DLD1 (cell line): ENCODE measurements around the gene KATNA1.
"Not testable (repeated sequence)": the region's sequence is repeated elsewhere in the genome, so short reads cannot be mapped to it uniquely, and the experiment has no call there.

ENCODE experiments used
- in situ Hi-C: cut with HindIII; loops from 2 replicates; pipeline ENCODE4 v1.10.0; 2017; ENCODE audit warnings: low sequenced_read_pairs

Gene KATNA1

GRCh38 chr6:149648148-149649145, at the start of gene KATNA1:
Gene KATNA1, minus strand, starts transcription at chr6:149648714. Its CDS starts 10,167 bp downstream, at chr6:149638547.
- in situ Hi-C loops, result no loop called here

- in situ Hi-C loops, result no loop called here
These were observed 49.7 kb upstream of the KATNA1 start for GRCh38 chr6:149698175-149698574.

GRCh38 chr6:149696901-149697300, 48.4 kb upstream of the KATNA1 start:
- in situ Hi-C loops, result no loop called here

GRCh38 chr6:149694921-149695320, 46.4 kb upstream of the KATNA1 start:
- in situ Hi-C loops, result no loop called here

- in situ Hi-C loops, result no loop called here
These were observed 42.7 kb upstream of the KATNA1 start for GRCh38 chr6:149691201-149691600.

- in situ Hi-C loops, result no loop called here
These were observed 37.7 kb upstream of the KATNA1 start for GRCh38 chr6:149686230-149686629.

GRCh38 chr6:149683256-149683859, 34.8 kb upstream of the KATNA1 start:
- in situ Hi-C loops, result no loop called here

GRCh38 chr6:149681845-149682244, 33.3 kb upstream of the KATNA1 start:
- in situ Hi-C loops, result not testable (repeated sequence)

GRCh38 chr6:149681209-149681608, 32.7 kb upstream of the KATNA1 start:
- in situ Hi-C loops, result no loop called here

GRCh38 chr6:149680503-149680902, 32.0 kb upstream of the KATNA1 start:
- in situ Hi-C loops, result no loop called here

- in situ Hi-C loops, result not testable (repeated sequence)
These were observed 23.8 kb upstream of the KATNA1 start for GRCh38 chr6:149672265-149672664.

GRCh38 chr6:149660028-149660427, 11.5 kb upstream of the KATNA1 start:
- in situ Hi-C loops, result no loop called here

- in situ Hi-C loops, result no loop called here
These were observed 8.9 kb upstream of the KATNA1 start for GRCh38 chr6:149657441-149657840.

GRCh38 chr6:149651056-149651455, 2.5 kb upstream of the KATNA1 start:
- in situ Hi-C loops, result no loop called here

- in situ Hi-C loops, result no loop called here
These were observed 1.9 kb downstream of the KATNA1 start for GRCh38 chr6:149646599-149646998.

- in situ Hi-C loops, result no loop called here
These were observed 5.5 kb downstream of the KATNA1 start for GRCh38 chr6:149642829-149643580.

- in situ Hi-C loops, result no loop called here
These were observed 12.4 kb downstream of the KATNA1 start for GRCh38 chr6:149636124-149636523.

- in situ Hi-C loops, result no loop called here
These were observed 14.2 kb downstream of the KATNA1 start for GRCh38 chr6:149634315-149634714.

GRCh38 chr6:149628875-149629510, 19.5 kb downstream of the KATNA1 start:
- in situ Hi-C loops, result no loop called here

- in situ Hi-C loops, result no loop called here
These were observed 20.8 kb downstream of the KATNA1 start for GRCh38 chr6:149627672-149628071.

GRCh38 chr6:149615805-149616204, 32.7 kb downstream of the KATNA1 start:
- in situ Hi-C loops, result no loop called here
